ENCODE measurements around the gene SPATA46. TPM values are rescaled to one million over a fixed set of nuclear protein-coding genes. Genes with fewer than 3 reads are reported as not detected.
A peak's percentile ranks its signal among the peaks of the same experiment; 100 is the strongest.

SPATA46 gene
- total RNA-seq, 3 donors from 2014 or later (not counting 1 experiment from before 2014, with no cell fraction given), result not detected

- 82% methylated on average over 2 of the region's 2 CpGs for WGBS (ENCODE audit: insufficient coverage)
- no peak overlapping the region for H3K4me3 ChIP-seq (ENCODE audit: low read length)
- Mint-ChIP-seq H3K27ac (peak overlapping the region; percentile 24 to 92), H3K27me3 (ENCODE audit: low read depth in 2 of 2) (no peaks in the 10 kb centered on the region), H3K4me1 (peaks cover 76 to 79% of the 10 kb centered on the region in 2 donors), H3K36me3 (peaks cover 1% of the 10 kb centered on the region), H3K4me3 (no peak overlapping the region), H3K9me3 (no peaks in the 10 kb centered on the region)
- no peaks in the 10 kb centered on the region for H3K36me3 ChIP-seq (ENCODE audit: control insufficient read depth, insufficient read depth, low read length)
- peaks cover 42% of the 10 kb centered on the region for H3K4me1 ChIP-seq (ENCODE audit: control insufficient read depth, insufficient read depth, low read length)
- no peaks in the 10 kb centered on the region for H3K27me3 ChIP-seq (ENCODE audit: control insufficient read depth, insufficient read depth, low read length)
- H3K27ac ChIP-seq (ENCODE audit: low read length), result no peak overlapping the region
- no peaks in the 10 kb centered on the region for H3K9me3 ChIP-seq (ENCODE audit: control insufficient read depth, insufficient read depth, low read length)
- intact Hi-C loops (cut with micrococcal nuclease), result no loop called here
- no peak for ATAC-seq
- DNase-seq, result no peak
- TF ChIP-seq CTCF (IDR thresholded peaks at IDR 0.05), result no peak
Measured at GRCh38 chr1:162416909-162417308, 40.3 kb upstream of the SPATA46 start.

- Histone ChIP-seq H3K4me1 (ENCODE audit: control insufficient read depth, insufficient read depth, low read length) (peaks cover 39% of the 10 kb centered on the region), H3K9me3 (ENCODE audit: control insufficient read depth, insufficient read depth, low read length) (no peaks in the 10 kb centered on the region), H3K27me3 (ENCODE audit: control insufficient read depth, insufficient read depth, low read length) (no peaks in the 10 kb centered on the region), H3K27ac (ENCODE audit: low read length) (no peak overlapping the region), H3K36me3 (ENCODE audit: control insufficient read depth, insufficient read depth, low read length) (no peaks in the 10 kb centered on the region), H3K4me3 (ENCODE audit: low read length) (no peak overlapping the region)
- Mint-ChIP-seq H3K36me3 (peaks cover 8% of the 10 kb centered on the region), H3K4me3 (no peak overlapping the region), H3K4me1 (peaks cover 76 to 79% of the 10 kb centered on the region in 2 donors), H3K9me3 (no peaks in the 10 kb centered on the region), H3K27me3 (ENCODE audit: low read depth in 2 of 2) (no peaks in the 10 kb centered on the region), H3K27ac (peak overlapping the region; percentile 84 to 92)
- TF ChIP-seq CTCF (IDR thresholded peaks at IDR 0.05), result no peak
- no peak for DNase-seq
- intact Hi-C loops (cut with micrococcal nuclease), result no loop called here
- no peak for ATAC-seq
Measured at GRCh38 chr1:162416215-162416614, 39.6 kb upstream of the SPATA46 start.

- Histone ChIP-seq H3K4me3 (ENCODE audit: low read length) (peak within 1 kb of the TSS; percentile 60), H3K36me3 (ENCODE audit: control insufficient read depth, insufficient read depth, low read length) (no peaks in the 10 kb centered on the region), H3K9me3 (ENCODE audit: control insufficient read depth, insufficient read depth, low read length) (no peaks in the 10 kb centered on the region), H3K4me1 (ENCODE audit: control insufficient read depth, insufficient read depth, low read length) (peaks cover 29% of the 10 kb centered on the region), H3K27ac (ENCODE audit: low read length) (peak within 1 kb of the TSS; percentile 83), H3K27me3 (ENCODE audit: control insufficient read depth, insufficient read depth, low read length) (no peaks in the 10 kb centered on the region)
- WGBS (ENCODE audit: insufficient coverage), result 45% methylated on average over 3 of the region's 3 CpGs
- no peak for TF ChIP-seq CTCF (IDR thresholded peaks at IDR 0.05)
- H3K36me3 Mint-ChIP-seq, result peaks cover 25% of the 10 kb centered on the region
- H3K4me3 Mint-ChIP-seq, result peak within 1 kb of the TSS; percentile 98
- peaks cover 82 to 89% of the 10 kb centered on the region in 2 donors for H3K4me1 Mint-ChIP-seq
- intact Hi-C loops (cut with micrococcal nuclease), result loop anchor here (1.0 to 5.0 kb wide), 4 partner anchors 9 to 150 kb away; partner anchors contain the start of genes UAP1 and UHMK1
- peak; percentile 69 to 76 (median 76) for ATAC-seq
- H3K9me3 Mint-ChIP-seq, result no peaks in the 10 kb centered on the region
- peak within 1 kb of the TSS; percentile 87 to 92 for H3K27ac Mint-ChIP-seq
- DNase-seq, result peak; percentile 16 to 63
- no peaks in the 10 kb centered on the region for H3K27me3 Mint-ChIP-seq (ENCODE audit: low read depth in 2 of 2)
Measured at GRCh38 chr1:162412002-162412401, 35.3 kb upstream of the SPATA46 start, which contains the start of gene SH2D1B. Gene SH2D1B (minus strand): TSS chr1:162412136. CDS start chr1:162412016, 120 bp downstream.

- H3K9me3 ChIP-seq (ENCODE audit: control insufficient read depth, insufficient read depth, low read length), result no peaks in the 10 kb centered on the region
- Mint-ChIP-seq H3K27me3 (ENCODE audit: low read depth in 2 of 2) (no peaks in the 10 kb centered on the region), H3K4me1 (peaks cover 83 to 92% of the 10 kb centered on the region in 2 donors), H3K9me3 (no peaks in the 10 kb centered on the region), H3K27ac (peak overlapping the region; percentile 87 to 92), H3K36me3 (peaks cover 30% of the 10 kb centered on the region), H3K4me3 (peak overlapping the region; percentile 98)
- intact Hi-C loops (cut with micrococcal nuclease), result loop anchor here (2.0 kb wide), 1 partner anchor 13 kb away; no protein-coding TSS in a partner anchor
- H3K4me1 ChIP-seq (ENCODE audit: control insufficient read depth, insufficient read depth, low read length), result peaks cover 24% of the 10 kb centered on the region
- no peak for DNase-seq
- peaks cover 3% of the 10 kb centered on the region for H3K36me3 ChIP-seq (ENCODE audit: control insufficient read depth, insufficient read depth, low read length)
- no peaks in the 10 kb centered on the region for H3K27me3 ChIP-seq (ENCODE audit: control insufficient read depth, insufficient read depth, low read length)
- TF ChIP-seq CTCF (IDR thresholded peaks at IDR 0.05), result no peak
- H3K4me3 ChIP-seq (ENCODE audit: low read length), result peak overlapping the region; percentile 60
- no CpG with 5 or more reads among the region's 1 CpG for WGBS (ENCODE audit: insufficient coverage)
- no peak for ATAC-seq
- peak overlapping the region; percentile 53 for H3K27ac ChIP-seq (ENCODE audit: low read length)
Measured at GRCh38 chr1:162407539-162407938, 30.9 kb upstream of the SPATA46 start.
